Measurements from ENCODE around the gene FXYD4. TPM values are rescaled to one million over a fixed set of nuclear protein-coding genes. Genes with fewer than 3 reads are reported as not detected.

Gene FXYD4
- total RNA-seq, 1 experiment from 2014 or later = not detected

DNA sequence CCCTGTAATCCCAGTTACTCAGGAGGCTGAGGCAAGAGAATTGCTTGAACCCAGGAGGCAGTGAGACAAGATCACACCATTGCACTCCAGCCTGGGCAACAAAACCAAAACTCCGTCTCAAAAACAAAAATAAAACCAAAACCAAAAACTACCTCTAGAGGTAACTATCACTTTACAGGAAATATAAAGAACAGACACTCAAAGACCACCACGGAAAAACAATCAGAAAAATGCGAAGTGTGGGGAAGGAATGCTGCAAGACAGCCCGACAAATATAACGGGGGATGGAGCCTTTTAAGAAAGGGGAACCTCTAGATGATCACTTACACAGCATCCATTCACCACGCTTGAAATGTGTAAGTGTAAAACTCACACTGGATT lies 33.3 kb downstream of the FXYD4 start:
- no peaks in the 10 kb centered on the region for H3K9me3 Mint-ChIP-seq
- DNase-seq (ENCODE audit: low spot score) (no peak), ATAC-seq (no peak)
- peaks cover 67% of the 10 kb centered on the region for H3K4me1 Mint-ChIP-seq
- no peaks in the 10 kb centered on the region; the same call in 1 of the 2 replicates for H3K27me3 Mint-ChIP-seq (ENCODE audit: low read depth)
- ChIA-PET POLR2A (no interaction called here), CTCF (no interaction called here)
- TF ChIP-seq E2F5 (CRISPR knock-in tag; IDR thresholded peaks at IDR 0.05) (no peak), ZNF532 (CRISPR knock-in tag; IDR thresholded peaks at IDR 0.05; ENCODE audit: borderline replicate concordance) (no peak), TCF7 (CRISPR knock-in tag; IDR thresholded peaks at IDR 0.05; ENCODE audit: low read depth) (no peak)
- TF ChIP-seq, protein P1, sequence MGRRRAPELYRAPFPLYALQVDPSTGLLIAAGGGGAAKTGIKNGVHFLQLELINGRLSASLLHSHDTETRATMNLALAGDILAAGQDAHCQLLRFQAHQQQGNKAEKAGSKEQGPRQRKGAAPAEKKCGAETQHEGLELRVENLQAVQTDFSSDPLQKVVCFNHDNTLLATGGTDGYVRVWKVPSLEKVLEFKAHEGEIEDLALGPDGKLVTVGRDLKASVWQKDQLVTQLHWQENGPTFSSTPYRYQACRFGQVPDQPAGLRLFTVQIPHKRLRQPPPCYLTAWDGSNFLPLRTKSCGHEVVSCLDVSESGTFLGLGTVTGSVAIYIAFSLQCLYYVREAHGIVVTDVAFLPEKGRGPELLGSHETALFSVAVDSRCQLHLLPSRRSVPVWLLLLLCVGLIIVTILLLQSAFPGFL (CRISPR knock-in tag; IDR thresholded peaks at IDR 0.05; ENCODE audit: borderline replicate concordance) = no peak
- TF ChIP-seq, protein P2, sequence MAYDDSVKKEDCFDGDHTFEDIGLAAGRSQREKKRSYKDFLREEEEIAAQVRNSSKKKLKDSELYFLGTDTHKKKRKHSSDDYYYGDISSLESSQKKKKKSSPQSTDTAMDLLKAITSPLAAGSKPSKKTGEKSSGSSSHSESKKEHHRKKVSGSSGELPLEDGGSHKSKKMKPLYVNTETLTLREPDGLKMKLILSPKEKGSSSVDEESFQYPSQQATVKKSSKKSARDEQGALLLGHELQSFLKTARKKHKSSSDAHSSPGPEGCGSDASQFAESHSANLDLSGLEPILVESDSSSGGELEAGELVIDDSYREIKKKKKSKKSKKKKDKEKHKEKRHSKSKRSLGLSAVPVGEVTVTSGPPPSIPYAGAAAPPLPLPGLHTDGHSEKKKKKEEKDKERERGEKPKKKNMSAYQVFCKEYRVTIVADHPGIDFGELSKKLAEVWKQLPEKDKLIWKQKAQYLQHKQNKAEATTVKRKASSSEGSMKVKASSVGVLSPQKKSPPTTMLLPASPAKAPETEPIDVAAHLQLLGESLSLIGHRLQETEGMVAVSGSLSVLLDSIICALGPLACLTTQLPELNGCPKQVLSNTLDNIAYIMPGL (CRISPR knock-in tag; IDR thresholded peaks at IDR 0.05) = no peak
- peak overlapping the region; percentile 51 for H3K4me3 Mint-ChIP-seq
- H3K27ac Mint-ChIP-seq = peak overlapping the region; percentile 80
- peaks cover under 1% of the 10 kb centered on the region for H3K36me3 Mint-ChIP-seq

GRCh38 chr10:43407148-43407575 lies 35.7 kb downstream of the FXYD4 start:
- POLR2A ChIA-PET = interaction anchor here (0.6 to 1.8 kb wide), 4 partner anchors 10 to 30 kb away, joined by 4 to 19 read pairs (median 6); partner anchors contain the start of gene ZNF487
- DNase-seq (ENCODE audit: low spot score) (peak; percentile 24), ATAC-seq (no peak)
- H3K36me3 Mint-ChIP-seq = no peaks in the 10 kb centered on the region
- CTCF ChIA-PET = interaction anchor here (1.2 to 1.8 kb wide), 2 partner anchors 10 to 13 kb away, joined by 5 to 14 read pairs; no protein-coding TSS in a partner anchor
- no peaks in the 10 kb centered on the region for H3K9me3 Mint-ChIP-seq
- H3K27me3 Mint-ChIP-seq (ENCODE audit: low read depth) = no peaks in the 10 kb centered on the region
- peak overlapping the region; percentile 96 for H3K27ac Mint-ChIP-seq
- peak overlapping the region; percentile 92 for H3K4me3 Mint-ChIP-seq
- H3K4me1 Mint-ChIP-seq = peaks cover 50% of the 10 kb centered on the region
- TF ChIP-seq NFYB (CRISPR knock-in tag; conservative IDR thresholded peaks at IDR 0.05; ENCODE audit: low read depth) (no peak), ZNF416 (CRISPR knock-in tag; IDR thresholded peaks at IDR 0.05) (0 out of 2 replicates have a peak, but pooled peaks have one; percentile 36), CREB1 (CRISPR knock-in tag; IDR thresholded peaks at IDR 0.05) (no peak), USF1 (CRISPR knock-in tag; IDR thresholded peaks at IDR 0.05) (no peak), JAZF1 (CRISPR knock-in tag; IDR thresholded peaks at IDR 0.05) (no peak), ETV6 (CRISPR knock-in tag; IDR thresholded peaks at IDR 0.05) (peak; percentile 35; the same call in 1 of the 2 replicates), FOXK1 (CRISPR knock-in tag; IDR thresholded peaks at IDR 0.05) (no peak), ZNF423 (CRISPR knock-in tag; IDR thresholded peaks at IDR 0.05) (peak; percentile 35; the same call in 1 of the 2 replicates), TP53 (CRISPR knock-in tag; IDR thresholded peaks at IDR 0.05) (no peak), KAT7 (CRISPR knock-in tag; IDR thresholded peaks at IDR 0.05; ENCODE audit: borderline replicate concordance) (0 out of 2 replicates have a peak, but pooled peaks have one; percentile 24), ZNF121 (CRISPR knock-in tag; IDR thresholded peaks at IDR 0.05) (no peak), ZNF425 (CRISPR knock-in tag; conservative IDR thresholded peaks at IDR 0.05) (no peak)
- TF ChIP-seq, protein P3, sequence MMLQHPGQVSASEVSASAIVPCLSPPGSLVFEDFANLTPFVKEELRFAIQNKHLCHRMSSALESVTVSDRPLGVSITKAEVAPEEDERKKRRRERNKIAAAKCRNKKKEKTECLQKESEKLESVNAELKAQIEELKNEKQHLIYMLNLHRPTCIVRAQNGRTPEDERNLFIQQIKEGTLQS (CRISPR knock-in tag; conservative IDR thresholded peaks at IDR 0.05) = no peak
- TF ChIP-seq, protein P4, sequence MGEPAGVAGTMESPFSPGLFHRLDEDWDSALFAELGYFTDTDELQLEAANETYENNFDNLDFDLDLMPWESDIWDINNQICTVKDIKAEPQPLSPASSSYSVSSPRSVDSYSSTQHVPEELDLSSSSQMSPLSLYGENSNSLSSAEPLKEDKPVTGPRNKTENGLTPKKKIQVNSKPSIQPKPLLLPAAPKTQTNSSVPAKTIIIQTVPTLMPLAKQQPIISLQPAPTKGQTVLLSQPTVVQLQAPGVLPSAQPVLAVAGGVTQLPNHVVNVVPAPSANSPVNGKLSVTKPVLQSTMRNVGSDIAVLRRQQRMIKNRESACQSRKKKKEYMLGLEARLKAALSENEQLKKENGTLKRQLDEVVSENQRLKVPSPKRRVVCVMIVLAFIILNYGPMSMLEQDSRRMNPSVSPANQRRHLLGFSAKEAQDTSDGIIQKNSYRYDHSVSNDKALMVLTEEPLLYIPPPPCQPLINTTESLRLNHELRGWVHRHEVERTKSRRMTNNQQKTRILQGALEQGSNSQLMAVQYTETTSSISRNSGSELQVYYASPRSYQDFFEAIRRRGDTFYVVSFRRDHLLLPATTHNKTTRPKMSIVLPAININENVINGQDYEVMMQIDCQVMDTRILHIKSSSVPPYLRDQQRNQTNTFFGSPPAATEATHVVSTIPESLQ (CRISPR knock-in tag; IDR thresholded peaks at IDR 0.05) = no peak

All from WTC11 (cell line).